Ovary (tissue), 9 donors: Measurements from ENCODE around the gene COL8A2. TPM values are rescaled to one million over a fixed set of nuclear protein-coding genes. Genes with fewer than 3 reads are reported as not detected.

Experiments
- DNase-seq, 5 donors: peaks; one replicate each; pipeline ENCODE4 v3.0.0-alpha.2; 2019 to 2020
- H3K27ac ChIP-seq, 2 donors: fragments of 200-600 bp; one replicate each; pipeline versions ENCODE4 v1.5.1 to v1.8.0; 2019 to 2022
- H3K27me3 ChIP-seq: fragments of 200-600 bp; one replicate; pipeline ENCODE4 v1.8.0; 2022
- H3K36me3 ChIP-seq: fragments of 200-600 bp; sonication (generic); one replicate; pipeline ENCODE4 v1.5.1; 2019
- H3K4me1 ChIP-seq: one replicate; pipeline ENCODE4 v1.8.1; 2013; ENCODE audit warnings: mild to moderate bottlenecking, moderate library complexity; ENCODE audit not compliant: insufficient read depth
- H3K4me3 ChIP-seq: fragments of 200-600 bp; sonication (generic); one replicate; pipeline ENCODE4 v1.5.1; 2017
- H3K9me3 ChIP-seq, 2 donors: fragments of 200-600 bp in 1 of 2; sonication (generic) in 1 of 2; one replicate each; pipeline versions ENCODE4 v1.5.1 to v1.8.1; 2013 to 2019; ENCODE audit warnings: mild to moderate bottlenecking in 1 of 2, moderate library complexity in 1 of 2
- EP300 ChIP-seq: sonication (generic); formaldehyde crosslinking; IDR thresholded peaks from one replicate; pipeline ENCODE4 v1.6.1; 2017; ENCODE audit warnings: antibody characterized with exemption
- POLR2A ChIP-seq: fragments of 450-650 bp; IDR thresholded peaks from one replicate; pipeline ENCODE4 v1.6.1; 2017; ENCODE audit warnings: antibody characterized with exemption, mild to moderate bottlenecking, moderate library complexity
- WGBS, 3 donors: extraction: QIAGEN DNeasy Blood & Tissue Kit in 1 of 3; methylation state at CpG; one replicate each; pipeline versions ENCODE4 v1.1.5 to v1.1.7; 2013 to 2017; 5-methylcytosine and 5-hydroxymethylcytosine counted together
- intact Hi-C, 4 donors: fragments of 100-400 bp; cut with DNase I; formaldehyde crosslinking; loops; one replicate each; pipeline versions ENCODE4 v1.11.0 to v1.15.1; 2022 to 2023
- polyA plus RNA-seq, 2 donors: library from polyadenylated mRNA; stranded (reverse); fragments of 200-250 nt in 1 of 2; fragments of 350-450 nt in 1 of 2; fragmentation: Illumina TruSeq in 1 of 2; extraction: RNeasy Lipid Tissue Mini Kit (QIAGEN cat#74804) in 1 of 2; gene quantifications; one replicate each; pipeline ENCODE4 v1.2.3, GENCODE V29; 2013 to 2014
- total RNA-seq, 7 donors: library from RNA; depleted of rRNA in 2 of 7; stranded (reverse); fragments of >200 nt in 2 of 7; fragmentation: NEBNext Ultra II Directional in 3 of 7; extraction: Animal tissue kit (Norgen Biotek cat#: 25700) in 3 of 7; gene quantifications; one replicate each; pipeline versions ENCODE4 v1.1.0 to v1.2.4, GENCODE V29; 2016 to 2023
- TF ChIP-seq, protein P1 (sequence below), 3 donors: fragments of 450-650 bp in 2 of 3; fragments of 200-600 bp in 1 of 3; IDR thresholded peaks; one replicate each; pipeline versions ENCODE4 v1.5.1 to v1.8.0; 2016 to 2022; ENCODE audit warnings: antibody characterized with exemption in 3 of 3, mild to moderate bottlenecking in 1 of 3
- donor health status: DM: no; HTN: no; CAD: no; lungs with moderate emphysema.
- donor health status: DM: no; HTN: no; CAD: no.
- donor health status: Bipolar disorder and iron deficiency.
- donor health status: DM: yes; HTN: yes; CAD: no.
- donor health status: DM: no; HTN: no; CAD: no.
- donor health status: DM: yes; HTN: yes; CAD: no.

COL8A2 gene
- total and polyA plus RNA-seq, 9 donors = 2.3 to 6.2 (median 4.1) TPM

DNA sequence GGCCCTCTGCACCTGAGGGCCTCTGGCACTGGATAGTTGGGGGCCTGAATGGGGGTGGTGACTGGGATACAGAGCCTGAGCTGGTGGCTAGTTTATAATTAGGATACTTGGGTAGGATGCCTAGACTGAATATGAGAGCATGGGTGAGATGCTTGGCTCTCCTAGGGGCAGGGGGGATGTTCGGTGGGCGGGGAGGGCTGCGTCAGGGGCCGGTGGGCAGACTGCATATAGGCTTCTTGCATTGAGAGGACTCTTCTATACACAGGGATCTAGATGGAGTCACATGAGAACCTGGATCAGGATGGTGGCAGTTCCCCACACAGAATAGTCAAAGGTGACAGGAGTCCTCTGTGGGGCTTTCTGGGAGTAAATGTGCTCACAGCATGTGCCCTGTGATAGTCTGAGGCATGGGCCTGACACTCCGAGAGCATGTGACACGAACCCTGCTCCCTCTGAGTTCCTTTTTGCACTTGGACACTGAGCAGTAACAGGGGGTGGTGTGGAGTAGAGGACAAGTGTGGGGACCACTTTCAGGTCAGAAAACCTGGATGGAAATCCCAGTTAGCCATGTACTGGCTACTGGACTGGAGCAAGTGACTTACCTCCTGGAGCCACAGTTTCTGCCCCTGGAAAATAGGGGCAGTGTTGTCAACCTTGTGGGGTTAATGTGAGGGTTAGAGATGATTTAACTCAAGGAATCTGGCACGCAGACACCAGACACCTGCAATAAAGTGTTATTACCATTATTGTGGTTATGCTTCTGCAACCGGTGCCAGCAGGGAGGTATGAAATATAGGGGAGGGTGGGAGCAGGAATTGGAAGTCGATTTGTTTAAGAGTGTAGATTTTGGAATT lies 33.2 kb upstream of the COL8A2 start:
- TF ChIP-seq, protein P1, sequence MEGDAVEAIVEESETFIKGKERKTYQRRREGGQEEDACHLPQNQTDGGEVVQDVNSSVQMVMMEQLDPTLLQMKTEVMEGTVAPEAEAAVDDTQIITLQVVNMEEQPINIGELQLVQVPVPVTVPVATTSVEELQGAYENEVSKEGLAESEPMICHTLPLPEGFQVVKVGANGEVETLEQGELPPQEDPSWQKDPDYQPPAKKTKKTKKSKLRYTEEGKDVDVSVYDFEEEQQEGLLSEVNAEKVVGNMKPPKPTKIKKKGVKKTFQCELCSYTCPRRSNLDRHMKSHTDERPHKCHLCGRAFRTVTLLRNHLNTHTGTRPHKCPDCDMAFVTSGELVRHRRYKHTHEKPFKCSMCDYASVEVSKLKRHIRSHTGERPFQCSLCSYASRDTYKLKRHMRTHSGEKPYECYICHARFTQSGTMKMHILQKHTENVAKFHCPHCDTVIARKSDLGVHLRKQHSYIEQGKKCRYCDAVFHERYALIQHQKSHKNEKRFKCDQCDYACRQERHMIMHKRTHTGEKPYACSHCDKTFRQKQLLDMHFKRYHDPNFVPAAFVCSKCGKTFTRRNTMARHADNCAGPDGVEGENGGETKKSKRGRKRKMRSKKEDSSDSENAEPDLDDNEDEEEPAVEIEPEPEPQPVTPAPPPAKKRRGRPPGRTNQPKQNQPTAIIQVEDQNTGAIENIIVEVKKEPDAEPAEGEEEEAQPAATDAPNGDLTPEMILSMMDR (IDR thresholded peaks at IDR 0.05) = no peak
- no peak for TF ChIP-seq EP300
- peaks cover 25% of the 10 kb centered on the region for H3K4me1 ChIP-seq
- intact Hi-C loops = loop anchor here in 3 of 4 donors (5.0 to 10.0 kb wide), 4 partner anchors 67 to 267 kb away; partner anchors contain the start of gene THRAP3 (in 1 of the 3)

DNA sequence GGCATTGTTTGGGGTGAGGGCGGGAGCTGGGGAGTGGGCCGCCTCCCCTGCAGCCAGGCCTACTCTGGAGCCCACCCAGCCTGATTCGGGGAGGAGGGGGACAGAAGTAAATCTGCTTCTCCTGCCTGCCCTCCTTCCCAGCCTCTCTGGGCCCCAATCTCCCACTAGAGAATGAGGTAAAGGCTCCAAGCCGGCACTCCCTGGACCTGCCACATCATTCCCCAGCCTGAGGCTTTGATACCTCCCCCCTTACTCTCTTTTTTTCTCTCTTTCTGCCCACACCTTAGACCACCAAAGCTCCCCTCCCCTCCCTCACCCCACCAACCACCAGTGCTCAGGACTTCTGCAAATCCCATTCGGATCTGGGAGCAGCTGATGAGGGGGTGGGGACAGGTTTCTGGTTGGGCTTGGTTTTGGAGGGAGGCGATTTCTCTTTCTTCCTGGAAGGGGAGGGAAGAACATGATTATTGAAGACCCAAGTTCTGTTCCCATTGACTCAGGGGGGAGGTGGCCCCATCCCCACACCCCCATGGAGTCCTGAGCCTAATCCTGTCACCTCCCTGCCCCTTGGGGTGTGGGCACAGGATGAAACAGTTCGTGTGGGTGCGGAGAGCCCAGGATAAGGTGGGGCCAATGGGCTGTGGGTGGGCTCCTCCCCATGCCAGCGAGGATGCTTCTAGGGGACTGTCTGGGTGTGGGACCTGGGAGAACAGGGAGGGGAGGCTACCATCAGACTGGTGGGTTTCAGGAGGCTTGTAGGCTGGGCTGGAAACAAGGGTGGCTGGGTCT lies 32.3 kb upstream of the COL8A2 start:
- Histone ChIP-seq H3K4me1 (peaks cover 21% of the 10 kb centered on the region), H3K9me3 (no peaks in the 10 kb centered on the region), H3K36me3 (no peaks in the 10 kb centered on the region), H3K27ac (peak overlapping the region; percentile 97 to 98), H3K4me3 (peak overlapping the region; percentile 93), H3K27me3 (no peaks in the 10 kb centered on the region)
- TF ChIP-seq EP300 (no peak), POLR2A (no peak)
- intact Hi-C loops = loop anchor here in 3 of 4 donors (5.0 to 10.0 kb wide), 4 partner anchors 67 to 267 kb away; partner anchors contain the start of gene THRAP3 (in 1 of the 3)
- DNase-seq = no peak
- WGBS, 3 donors = 2 to 6% (median 4%) methylated on average over 9 of the region's 9 CpGs

More for the DNA sequence above, 33.2 kb upstream of the COL8A2 start:
- Histone ChIP-seq H3K27me3 (no peaks in the 10 kb centered on the region), H3K36me3 (no peaks in the 10 kb centered on the region), H3K9me3 (no peaks in the 10 kb centered on the region), H3K4me3 (peak overlapping the region; percentile 93), H3K27ac (peak overlapping the region; percentile 97 to 98)
- 44 to 59% (median 49%) methylated on average over 9 of the region's 9 CpGs for WGBS, 3 donors
- DNase-seq = no peak

DNA sequence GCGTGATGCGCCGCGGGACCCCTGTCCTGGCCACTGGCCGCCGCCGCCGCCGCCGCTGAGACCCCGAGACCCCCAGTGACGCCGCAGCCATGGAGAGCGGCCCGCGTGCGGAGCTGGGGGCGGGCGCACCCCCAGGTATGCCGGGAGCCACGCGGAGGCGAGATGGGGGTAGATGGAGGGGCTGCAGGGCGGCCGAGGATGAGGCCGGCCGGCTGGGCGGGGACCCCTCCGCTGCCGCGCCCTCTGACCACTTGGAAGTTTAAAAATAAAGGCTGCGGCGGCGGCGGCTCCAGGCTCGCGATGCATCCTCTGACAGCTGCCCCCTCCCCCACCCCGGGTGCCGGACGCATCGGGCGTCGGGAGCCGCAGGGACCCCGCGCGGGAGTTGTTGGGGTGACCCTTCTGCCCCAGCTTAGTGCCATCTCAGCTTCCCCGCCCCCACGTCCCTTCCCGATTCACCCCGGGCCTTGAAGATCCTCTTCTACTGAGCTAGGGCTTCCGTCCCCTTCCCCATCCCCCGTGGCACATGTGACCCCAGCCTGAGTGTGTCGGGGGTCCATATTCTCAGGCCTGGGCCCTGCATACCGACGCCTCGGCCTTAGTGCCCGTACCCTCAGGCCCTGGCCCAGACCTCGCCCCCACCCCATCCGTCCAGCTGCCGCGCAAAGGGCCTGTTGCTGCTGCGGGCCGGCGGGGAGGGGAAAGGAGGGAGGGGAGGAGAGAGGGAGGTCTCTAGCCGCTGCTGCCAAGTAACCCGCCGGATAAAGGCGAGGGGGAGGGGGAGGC lies 31.5 kb upstream of the COL8A2 start:
- no peak for TF ChIP-seq POLR2A
- TF ChIP-seq EP300 = no peak
- TF ChIP-seq, protein P1 (IDR thresholded peaks at IDR 0.05) = peak in 1 of 3 donors; percentile 20
- H3K4me3 ChIP-seq = peak overlapping the region; percentile 93
- WGBS, 3 donors = 0 to 1% (median 0%) methylated on average over 46 to 69 of the region's 69 CpGs
- intact Hi-C loops = loop anchor here in 3 of 4 donors (5.0 to 10.0 kb wide), 4 partner anchors 68 to 268 kb away; partner anchors contain the start of gene THRAP3 (in 1 of the 3)
- H3K4me1 ChIP-seq = peaks cover 18% of the 10 kb centered on the region
- no peaks in the 10 kb centered on the region for H3K27me3 ChIP-seq
- H3K9me3 ChIP-seq = no peaks in the 10 kb centered on the region
- H3K27ac ChIP-seq = peak overlapping the region; percentile 97 to 98
- DNase-seq = peak; percentile 71 to 80 (median 78)
- no peaks in the 10 kb centered on the region for H3K36me3 ChIP-seq

DNA sequence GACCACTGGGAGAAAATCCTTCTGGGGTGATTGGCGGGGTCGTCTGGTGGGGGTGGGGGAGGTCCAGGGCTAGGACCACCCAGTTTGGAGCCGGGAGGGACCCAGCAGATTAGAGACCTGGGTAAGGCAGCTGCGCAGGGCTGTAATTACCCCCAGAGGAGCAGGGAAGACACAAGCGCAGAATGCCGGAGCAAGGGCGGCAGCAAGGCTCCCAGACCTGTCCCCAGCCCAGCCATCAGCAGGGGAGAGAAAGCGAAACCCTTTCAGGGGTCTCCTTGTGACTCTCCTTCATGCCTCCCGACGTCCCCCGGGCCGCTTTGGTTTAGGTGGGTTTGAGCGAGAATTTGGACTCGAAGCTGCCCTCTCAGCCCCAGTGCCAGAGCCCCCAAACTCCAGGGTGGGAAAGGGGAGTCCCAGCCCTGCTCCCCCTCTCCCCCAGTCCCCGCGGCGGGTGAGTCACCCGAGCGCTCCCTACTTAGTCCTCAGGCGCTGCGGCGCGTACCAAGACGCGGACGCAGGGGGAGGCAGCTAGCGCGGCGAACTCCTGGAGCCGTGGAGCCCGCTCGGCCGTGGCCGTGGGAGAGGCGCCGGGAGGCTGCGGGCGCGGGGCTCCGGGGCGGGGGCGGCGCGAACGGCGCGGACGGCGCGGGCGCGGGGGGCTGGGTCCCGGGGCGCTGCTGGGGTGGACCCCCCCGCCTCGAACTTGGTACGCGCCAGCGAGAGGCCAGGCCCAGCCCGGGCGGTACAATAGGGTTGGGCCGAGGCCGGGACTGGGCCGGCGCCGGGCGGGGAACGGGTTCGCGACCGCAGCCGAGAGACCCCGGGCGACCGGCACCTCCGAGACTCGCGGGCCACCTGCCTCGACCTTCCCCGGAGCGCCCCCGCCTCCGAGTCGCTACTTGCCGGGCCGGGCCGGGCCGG lies 30.6 kb upstream of the COL8A2 start, which contains the start of gene MAP7D1:
MAP7D1 (plus strand) TSS at position 753 of the 921 bp plus-strand sequence. CDS start 258 bp downstream, outside the sequence.
- H3K27me3 ChIP-seq = no peaks in the 10 kb centered on the region
- H3K27ac ChIP-seq = peak within 1 kb of the TSS; percentile 97 to 98
- intact Hi-C loops = loop anchor here in 3 of 4 donors (5.0 to 10.0 kb wide), 4 partner anchors 69 to 269 kb away; partner anchors contain the start of gene THRAP3 (in 1 of the 3)
- no peaks in the 10 kb centered on the region for H3K9me3 ChIP-seq
- H3K36me3 ChIP-seq = no peaks in the 10 kb centered on the region
- peaks cover 17% of the 10 kb centered on the region for H3K4me1 ChIP-seq
- TF ChIP-seq EP300 (no peak), POLR2A (peak; percentile 69)
- TF ChIP-seq, protein P1 (IDR thresholded peaks at IDR 0.05) = no peak
- peak within 1 kb of the TSS; percentile 93 for H3K4me3 ChIP-seq
- WGBS, 3 donors = 0 to 1% (median 1%) methylated on average over 27 to 88 of the region's 88 CpGs
- DNase-seq = peak; percentile 91 to 93 (median 92)
